T-cell (primary cell): ENCODE data around the gene VMAC. TPM values are rescaled to one million over a fixed set of nuclear protein-coding genes. Genes with fewer than 3 reads are reported as not detected.
A peak's percentile ranks its signal among the peaks of the same experiment; 100 is the strongest.

Experiments used
- ATAC-seq, 4 experiments: fragments of 200-7000 bp in 3 of 4; fragments of 150-1000 bp in 1 of 4; cut with Tn5 transposase; replicated peaks in 1 of 4; 1 replicate in 3 of 4; 2 replicates in 1 of 4; pipeline ENCODE4 v1.10.0; 2021; ENCODE audit warnings: moderate library complexity in 3 of 4, mild to moderate bottlenecking in 2 of 4, moderate number of reproducible peaks in 1 of 4
- CTCF ChIA-PET, 2 donors: fragments of 300-600 bp; sonication (Branson Sonifier 250); formaldehyde crosslinking; loops; one replicate each; lab custom pipeline; 2022; ENCODE audit warnings: antibody characterized with exemption in 2 of 2; lab: Charles Lee
- POLR2A ChIA-PET, 2 donors: fragments of 300-600 bp; sonication (Branson Sonifier 250); formaldehyde crosslinking; loops; one replicate each; lab custom pipeline; 2022; ENCODE audit warnings: antibody characterized with exemption in 2 of 2; lab: Charles Lee
- DNase-seq, 35 experiments: peaks; one replicate each; pipeline versions ENCODE4 v3.0.0 to v3.0.0-alpha.2; 2013 to 2023
- H3K27ac ChIP-seq: one replicate; pipeline ENCODE4 v1.5.1; 2013; ENCODE audit warnings: low read length
- H3K27me3 ChIP-seq, 2 experiments: replicated peaks in 1 of 2; 1 replicate in 1 of 2; 2 replicates in 1 of 2; pipeline versions ENCODE4 v1.6.1 to v1.7.0; 2013; ENCODE audit warnings: low read length in 1 of 2, mixed read lengths in 1 of 2; ENCODE audit not compliant: control insufficient read depth in 2 of 2, insufficient read depth in 2 of 2; ENCODE audit errors: extremely low read depth in 1 of 2
- H3K36me3 ChIP-seq, 2 donors: 1 replicate in 1 of 2; 2 replicates in 1 of 2; pipeline versions ENCODE4 v1.6.1 to v1.7.0; 2013; ENCODE audit warnings: low read length in 1 of 2; ENCODE audit not compliant: control insufficient read depth in 2 of 2, insufficient read depth in 1 of 2; ENCODE audit errors: extremely low read depth in 1 of 2
- H3K4me1 ChIP-seq, 2 experiments: 1 replicate in 1 of 2; 2 replicates in 1 of 2; pipeline versions ENCODE4 v1.6.1 to v1.7.0; 2013; ENCODE audit warnings: low read length in 2 of 2, mixed read lengths in 1 of 2; ENCODE audit not compliant: insufficient read depth in 2 of 2, control insufficient read depth in 1 of 2; ENCODE audit errors: extremely low read depth in 1 of 2
- H3K4me3 ChIP-seq, 2 donors: 1 replicate in 1 of 2; 2 replicates in 1 of 2; pipeline versions ENCODE4 v1.5.1 to v1.7.0; 2013; ENCODE audit warnings: mild to moderate bottlenecking in 2 of 2, low read length in 1 of 2, moderate library complexity in 1 of 2; ENCODE audit not compliant: control insufficient read depth in 1 of 2; ENCODE audit errors: extremely low read depth in 1 of 2
- H3K9me3 ChIP-seq: 2 replicates; pipeline ENCODE4 v1.7.0; 2013
- H3K27ac Mint-ChIP-seq, 2 donors: one replicate each; pipeline ENCODE4 v1.8.0; 2020 to 2021; ENCODE audit warnings: mild to moderate bottlenecking in 2 of 2, mixed read lengths in 2 of 2
- H3K27me3 Mint-ChIP-seq, 2 donors: one replicate each; pipeline ENCODE4 v1.8.0; 2021 to 2022; ENCODE audit warnings: mixed read lengths in 2 of 2
- H3K36me3 Mint-ChIP-seq: one replicate; pipeline ENCODE4 v1.8.0; 2021; ENCODE audit warnings: mixed read lengths
- H3K4me1 Mint-ChIP-seq, 3 donors: one replicate each; pipeline ENCODE4 v1.8.0; 2020 to 2022; ENCODE audit warnings: mixed read lengths in 3 of 3, mild to moderate bottlenecking in 1 of 3
- H3K4me3 Mint-ChIP-seq, 3 donors: one replicate each; pipeline ENCODE4 v1.8.0; 2020 to 2022; ENCODE audit warnings: mild to moderate bottlenecking in 3 of 3, mixed read lengths in 3 of 3, moderate library complexity in 3 of 3
- H3K9me3 Mint-ChIP-seq, 3 donors: one replicate each; pipeline ENCODE4 v1.8.0; 2020 to 2022; ENCODE audit warnings: mixed read lengths in 3 of 3
- WGBS: methylation state at CpG from one replicate; pipeline ENCODE4 v1.1.5; 2013; ENCODE audit warnings: missing lambda C conversion rate; ENCODE audit not compliant: insufficient coverage; 5-methylcytosine and 5-hydroxymethylcytosine counted together
- total RNA-seq, 35 experiments: library from RNA in 6 of 35; stranded (reverse) in 6 of 35; fragments of 120-200 nt in 1 of 35; gene quantifications; one replicate each; pipeline versions ENCODE4 v1.2.1 to v1.2.4 and lab custom pipeline; 2013 to 2026

VMAC gene
- total RNA-seq, 5 donors from 2014 or later (not counting 1 experiment from before 2014, with no cell fraction given) = 23.8 to 35.9 (median 30.9) TPM

DNA sequence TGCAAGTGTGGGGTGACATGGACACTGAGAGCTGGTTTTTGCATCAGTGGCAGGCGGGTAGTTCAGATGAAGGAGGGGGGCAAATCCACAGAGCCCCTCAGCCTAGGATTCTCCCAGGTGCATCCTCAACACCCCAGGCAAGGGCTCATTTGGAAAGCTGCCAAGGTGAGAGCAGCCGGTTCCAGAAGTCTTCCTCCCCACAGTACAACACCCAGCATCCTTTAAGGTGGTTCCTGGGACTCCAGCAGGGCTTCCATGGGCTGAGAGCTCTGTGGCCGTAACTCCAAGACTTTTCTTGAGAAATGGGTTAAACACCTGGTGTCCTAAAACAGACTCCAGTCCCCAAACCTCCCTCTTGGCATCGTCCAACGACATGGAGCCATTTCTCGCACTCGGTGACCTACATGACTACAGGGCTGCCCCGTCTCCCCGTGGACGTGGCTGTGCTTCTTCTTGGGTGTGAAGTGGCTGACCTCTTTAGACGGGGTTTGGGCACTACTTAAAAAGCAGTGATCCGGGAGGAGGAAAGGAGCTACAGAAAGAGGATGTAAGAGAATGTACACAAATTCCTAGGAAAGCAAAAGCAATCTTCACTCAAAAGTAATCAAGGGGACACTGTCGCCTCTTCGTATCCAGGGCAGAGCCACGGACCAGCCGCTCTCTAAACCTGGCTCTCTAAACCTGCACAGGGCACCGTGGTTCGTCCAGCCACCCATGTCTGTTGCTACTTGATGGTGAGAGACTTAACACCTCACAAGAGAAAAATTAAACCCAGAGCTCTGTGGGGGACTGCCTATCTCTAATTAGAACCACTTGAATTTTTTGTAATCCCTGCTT, 47.7 kb downstream of the VMAC start:
- no peaks in the 10 kb centered on the region for H3K27me3 Mint-ChIP-seq
- H3K4me3 Mint-ChIP-seq = peak overlapping the region in 1 of 3 donors; percentile 86
- no peaks in the 10 kb centered on the region for H3K9me3 Mint-ChIP-seq
- WGBS = 89% methylated on average over 10 of the region's 18 CpGs
- H3K36me3 ChIP-seq = peaks cover 0 to 7% of the 10 kb centered on the region in 2 donors
- peaks cover 88 to 95% (median 95%) of the 10 kb centered on the region in 3 donors for H3K4me1 Mint-ChIP-seq
- H3K4me1 ChIP-seq = peaks cover 54 to 82% of the 10 kb centered on the region in 2 experiments
- no peak for ATAC-seq
- peaks cover 7% of the 10 kb centered on the region for H3K36me3 Mint-ChIP-seq
- POLR2A ChIA-PET = interaction anchor here in 1 of 2 donors (0.5 to 1.1 kb wide), 2 partner anchors 8 to 49 kb away, joined by 3 to 5 read pairs; no protein-coding TSS in a partner anchor
- no peak overlapping the region for H3K4me3 ChIP-seq
- no peak for DNase-seq
- H3K27me3 ChIP-seq = no peaks in the 10 kb centered on the region
- H3K9me3 ChIP-seq = no peaks in the 10 kb centered on the region
- CTCF ChIA-PET = interaction anchor here (0.6 to 1.2 kb wide), 4 partner anchors 15 to 49 kb away, joined by 3 to 4 read pairs (median 3); no protein-coding TSS in a partner anchor
- H3K27ac ChIP-seq = peak overlapping the region; percentile 55
- peak overlapping the region; percentile 93 to 98 for H3K27ac Mint-ChIP-seq

DNA sequence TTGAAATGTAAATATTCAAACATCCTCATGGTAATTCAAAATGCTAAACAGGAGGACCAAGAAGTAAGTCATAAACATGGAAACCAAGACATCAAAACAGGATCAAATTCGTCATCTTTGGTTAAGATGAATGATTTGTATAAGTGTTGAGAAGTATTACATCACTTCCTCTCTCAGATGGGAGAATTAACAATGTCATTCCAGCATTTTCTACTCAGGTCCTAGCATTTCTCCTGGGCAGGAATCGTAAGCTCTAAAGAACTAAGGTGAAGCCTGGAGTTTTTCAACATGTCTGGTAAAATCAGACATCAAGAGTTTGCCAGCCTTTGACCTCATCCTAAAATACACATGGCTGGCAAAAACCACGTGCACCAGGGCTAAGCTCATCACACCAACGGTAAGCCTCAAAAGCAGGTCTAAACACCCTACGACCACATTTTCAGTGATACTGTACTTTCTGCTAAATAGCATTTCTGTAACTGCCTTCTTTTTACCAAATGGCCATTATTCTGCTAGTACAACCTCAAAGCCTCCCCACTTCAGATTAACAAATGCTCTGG, 48.4 kb downstream of the VMAC start:
- no peaks in the 10 kb centered on the region for H3K27me3 ChIP-seq
- H3K4me1 Mint-ChIP-seq = peaks cover 88 to 95% (median 95%) of the 10 kb centered on the region in 3 donors
- H3K9me3 Mint-ChIP-seq = no peaks in the 10 kb centered on the region
- H3K27ac ChIP-seq = peak overlapping the region; percentile 55
- H3K27me3 Mint-ChIP-seq = no peaks in the 10 kb centered on the region
- H3K36me3 ChIP-seq = peaks cover 0 to 14% of the 10 kb centered on the region in 2 donors
- H3K4me3 Mint-ChIP-seq = peak overlapping the region; percentile 60 to 86 (median 70)
- POLR2A ChIA-PET = no interaction called here
- H3K36me3 Mint-ChIP-seq = peaks cover 7% of the 10 kb centered on the region
- WGBS = 36% methylated on average over 4 of the region's 5 CpGs
- no peaks in the 10 kb centered on the region for H3K9me3 ChIP-seq
- no peak for DNase-seq
- no peak overlapping the region for H3K4me3 ChIP-seq
- H3K4me1 ChIP-seq = peaks cover 50 to 81% of the 10 kb centered on the region in 2 experiments
- CTCF ChIA-PET = interaction anchor here (0.5 to 1.1 kb wide), 4 partner anchors 15 to 784 kb away, joined by 3 to 4 read pairs (median 3); partner anchors contain the start of gene GPR108 (in 1 of the 2)
- H3K27ac Mint-ChIP-seq = peak overlapping the region; percentile 93 to 98
- no peak for ATAC-seq

DNA sequence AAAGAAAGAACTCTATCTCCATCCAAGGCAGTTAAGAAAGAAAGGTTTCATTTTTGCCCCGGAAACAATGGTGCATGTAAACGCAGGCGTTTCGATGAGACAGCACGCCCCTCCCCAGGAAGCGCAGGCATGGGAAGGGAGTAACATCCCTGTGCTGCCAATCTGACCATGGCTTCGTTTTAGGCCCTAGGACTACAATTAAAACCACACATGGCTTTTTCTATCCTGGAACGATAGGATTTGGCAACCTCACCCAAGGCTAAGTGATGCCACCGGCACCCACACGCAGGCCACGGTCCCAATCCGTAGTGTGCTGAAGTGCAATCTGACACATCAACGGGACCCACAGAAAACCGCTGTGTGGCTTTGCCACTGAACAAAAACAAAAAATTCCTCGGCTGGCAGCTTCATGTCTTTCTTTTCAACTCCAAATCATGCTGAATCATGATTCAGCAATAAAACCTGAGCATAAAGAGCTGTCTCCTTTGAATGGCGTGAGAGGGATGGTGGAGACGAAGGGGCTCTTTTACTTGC, 49.1 kb downstream of the VMAC start:
- DNase-seq = peak in 7 of 35 experiments; percentile 20 to 45 (median 22)

DNA sequence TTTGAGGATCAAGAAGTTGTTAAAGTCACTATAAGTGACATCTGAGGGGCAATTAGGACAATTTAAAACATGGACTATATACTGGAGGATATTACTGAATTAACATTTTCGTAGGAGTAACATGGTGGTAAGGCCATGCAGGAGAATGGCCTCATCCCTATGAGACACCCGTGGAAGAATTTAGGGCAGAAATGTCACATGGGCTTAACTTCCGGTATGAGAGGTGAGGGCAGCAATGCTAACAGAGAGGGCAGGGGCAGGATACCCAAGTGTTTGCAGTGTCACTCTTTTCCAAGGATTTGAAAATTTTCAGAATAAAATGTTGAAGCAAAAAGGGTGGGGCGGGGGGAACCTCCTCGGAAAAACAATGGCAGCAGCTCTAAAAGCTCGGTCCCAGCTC, 49.6 kb downstream of the VMAC start:
- peaks cover 84 to 96% (median 96%) of the 10 kb centered on the region in 3 donors for H3K4me1 Mint-ChIP-seq
- ChIA-PET CTCF (no interaction called here), POLR2A (no interaction called here)
- no peaks in the 10 kb centered on the region for H3K9me3 Mint-ChIP-seq
- Histone ChIP-seq H3K36me3 (peaks cover 0 to 20% of the 10 kb centered on the region in 2 donors), H3K4me3 (no peak overlapping the region), H3K9me3 (no peaks in the 10 kb centered on the region), H3K27ac (peak overlapping the region; percentile 55), H3K27me3 (no peaks in the 10 kb centered on the region), H3K4me1 (peaks cover 58 to 81% of the 10 kb centered on the region in 2 experiments)
- H3K27ac Mint-ChIP-seq = peak overlapping the region; percentile 93 to 98
- peak overlapping the region; percentile 60 to 86 (median 70) for H3K4me3 Mint-ChIP-seq
- H3K36me3 Mint-ChIP-seq = peaks cover 3% of the 10 kb centered on the region
- no peaks in the 10 kb centered on the region for H3K27me3 Mint-ChIP-seq
- ATAC-seq (no peak), DNase-seq (no peak)
- WGBS = 71% methylated on average over 4 of the region's 6 CpGs

More for the DNA sequence above, 49.1 kb downstream of the VMAC start:
- Mint-ChIP-seq H3K27me3 (no peaks in the 10 kb centered on the region), H3K9me3 (no peaks in the 10 kb centered on the region), H3K36me3 (peaks cover 7% of the 10 kb centered on the region), H3K4me1 (peaks cover 84 to 96% (median 96%) of the 10 kb centered on the region in 3 donors), H3K4me3 (peak overlapping the region; percentile 60 to 86 (median 70)), H3K27ac (peak overlapping the region; percentile 93 to 98)
- Histone ChIP-seq H3K4me1 (peaks cover 56 to 81% of the 10 kb centered on the region in 2 experiments), H3K9me3 (no peaks in the 10 kb centered on the region), H3K36me3 (peaks cover 0 to 20% of the 10 kb centered on the region in 2 donors), H3K27me3 (no peaks in the 10 kb centered on the region), H3K4me3 (peak overlapping the region in 1 of 2 donors; percentile 5), H3K27ac (peak overlapping the region; percentile 55)
- ChIA-PET CTCF (interaction anchor here in 1 of 2 donors (0.5 to 1.1 kb wide), 2 partner anchors 21 to 784 kb away, joined by 3 to 4 read pairs; partner anchors contain the start of gene GPR108), POLR2A (no interaction called here)
- WGBS = 25% methylated on average over 12 of the region's 17 CpGs
- peak; percentile 28 to 37 (median 32) for ATAC-seq

DNA sequence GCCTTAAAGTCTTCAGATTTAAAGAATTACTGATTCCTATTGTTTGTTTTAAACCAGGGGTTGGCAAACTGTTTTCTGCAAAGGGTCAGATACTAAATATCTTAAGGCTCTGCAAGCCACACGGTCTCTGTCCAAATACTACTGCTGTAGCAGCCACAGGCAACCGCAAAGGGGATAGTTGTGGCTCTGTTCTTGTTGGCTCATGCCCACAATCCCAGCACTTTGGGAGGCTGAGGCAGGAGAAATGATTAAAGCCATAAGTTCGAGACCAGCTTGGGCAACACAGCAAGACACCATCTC, 50.9 kb downstream of the VMAC start:
- no peaks in the 10 kb centered on the region for H3K27me3 ChIP-seq
- Mint-ChIP-seq H3K36me3 (peaks cover 3% of the 10 kb centered on the region), H3K4me1 (peaks cover 84 to 96% (median 95%) of the 10 kb centered on the region in 3 donors), H3K27ac (peak overlapping the region; percentile 61 to 77), H3K27me3 (no peaks in the 10 kb centered on the region), H3K9me3 (no peaks in the 10 kb centered on the region), H3K4me3 (no peak overlapping the region)
- no peak overlapping the region for H3K4me3 ChIP-seq
- no peaks in the 10 kb centered on the region for H3K9me3 ChIP-seq
- ATAC-seq (no peak), DNase-seq (no peak)
- H3K4me1 ChIP-seq = peaks cover 57 to 81% of the 10 kb centered on the region in 2 experiments
- POLR2A ChIA-PET = no interaction called here
- H3K27ac ChIP-seq = no peak overlapping the region
- CTCF ChIA-PET = interaction anchor here in 1 of 2 donors (1.1 kb wide), 1 partner anchor 12 kb away, joined by 4 read pairs; no protein-coding TSS in a partner anchor
- peaks cover 0 to 19% of the 10 kb centered on the region in 2 donors for H3K36me3 ChIP-seq
- 100% methylated on average over 1 of the region's 3 CpGs for WGBS

DNA sequence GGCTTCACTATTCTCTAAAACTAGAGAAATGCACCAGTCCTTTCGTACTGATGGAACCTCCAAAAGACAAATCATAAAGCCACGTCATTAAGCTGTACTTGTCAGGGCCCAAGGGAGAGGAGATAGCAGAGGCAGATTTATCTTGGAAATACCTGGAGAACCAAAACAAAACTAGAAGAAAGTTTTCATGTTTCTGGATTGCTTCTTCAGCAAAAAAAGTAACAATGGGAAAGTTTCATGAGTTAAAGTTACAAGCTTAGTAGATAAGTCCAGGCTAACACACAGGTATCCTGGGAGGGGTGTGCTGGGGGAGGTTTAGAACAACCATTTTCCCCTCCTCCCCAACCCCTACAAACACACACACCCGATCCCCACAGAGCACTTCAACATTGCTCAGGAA, 51.7 kb downstream of the VMAC start:
- Mint-ChIP-seq H3K4me3 (no peak overlapping the region), H3K4me1 (peaks cover 84 to 96% (median 95%) of the 10 kb centered on the region in 3 donors), H3K9me3 (no peaks in the 10 kb centered on the region), H3K36me3 (peaks cover 3% of the 10 kb centered on the region), H3K27ac (peak overlapping the region; percentile 51 to 77), H3K27me3 (no peaks in the 10 kb centered on the region)
- no peak overlapping the region for H3K4me3 ChIP-seq
- no peaks in the 10 kb centered on the region for H3K27me3 ChIP-seq
- CTCF ChIA-PET = interaction anchor here in 1 of 2 donors (1.1 kb wide), 1 partner anchor 12 kb away, joined by 4 read pairs; no protein-coding TSS in a partner anchor
- peaks cover 0 to 17% of the 10 kb centered on the region in 2 donors for H3K36me3 ChIP-seq
- no peak for DNase-seq
- H3K4me1 ChIP-seq = peaks cover 53 to 82% of the 10 kb centered on the region in 2 experiments
- H3K9me3 ChIP-seq = no peaks in the 10 kb centered on the region
- ATAC-seq = no peak
- POLR2A ChIA-PET = no interaction called here
- H3K27ac ChIP-seq = no peak overlapping the region
- 80% methylated on average over 1 of the region's 3 CpGs for WGBS
